K562 (cell line): ENCODE data around the gene SDC3. TPM values are rescaled to one million over a fixed set of nuclear protein-coding genes. Genes with fewer than 3 reads are reported as not detected.

Source experiments
- ADNP ChIP-seq: fragments of 200-800 bp; sonication (Bioruptor generic); IDR thresholded peaks from 2 replicates; pipeline ENCODE4 v1.6.1; 2016; ENCODE audit warnings: missing genetic modification characterization, missing compliant biosample characterization
- ARHGAP35 ChIP-seq: fragments of 450-650 bp; IDR thresholded peaks from 2 replicates; pipeline ENCODE4 v1.6.1; 2018; ENCODE audit not compliant: partially characterized antibody
- ATF7 ChIP-seq: fragments of 450-650 bp; IDR thresholded peaks from 2 replicates; pipeline ENCODE4 v1.7.1; 2014; ENCODE audit warnings: mild to moderate bottlenecking, moderate library complexity
- BCOR ChIP-seq: fragments of 450-650 bp; IDR thresholded peaks from 2 replicates; pipeline ENCODE4 v1.6.1; 2016
- BRD9 ChIP-seq: fragments of 450-650 bp; IDR thresholded peaks from 2 replicates; pipeline ENCODE4 v1.6.1; 2018; ENCODE audit warnings: low read depth; ENCODE audit not compliant: partially characterized antibody
- EP400 ChIP-seq: fragments of 450-650 bp; IDR thresholded peaks from 2 replicates; pipeline ENCODE4 v1.6.1; 2017; ENCODE audit warnings: antibody characterized with exemption, mild to moderate bottlenecking, moderate library complexity
- ESRRB ChIP-seq: fragments of 250-450 bp; sonication (Bioruptor Pico); IDR thresholded peaks from 2 replicates; pipeline ENCODE4 v1.5.0; 2020; ENCODE audit warnings: mild to moderate bottlenecking, moderate library complexity, borderline replicate concordance
- JUN ChIP-seq, 2 experiments: sonication (generic) in 1 of 2; formaldehyde crosslinking in 1 of 2; IDR thresholded peaks; 2 replicates each; pipeline versions ENCODE4 v1.6.1 to v1.8.0; 2012 to 2022; ENCODE audit warnings: borderline replicate concordance in 2 of 2, mild to moderate bottlenecking in 2 of 2, improper control_type of control experiment in 1 of 2, low read depth in 1 of 2, low read length in 1 of 2, missing genetic modification reagents in 1 of 2
- MAFG ChIP-seq: fragments of 450-650 bp; conservative IDR thresholded peaks from 2 replicates; pipeline ENCODE4 v1.6.1; 2016; ENCODE audit warnings: missing genetic modification characterization, missing compliant biosample characterization
- NFE2L1 ChIP-seq: fragments of 450-650 bp; IDR thresholded peaks from 2 replicates; pipeline ENCODE4 v1.6.1; 2016; ENCODE audit warnings: missing genetic modification characterization, low read depth, mild to moderate bottlenecking, missing compliant biosample characterization, moderate library complexity, borderline replicate concordance
- PHF8 ChIP-seq: fragments of 200-600 bp; sonication (generic); IDR thresholded peaks from 2 replicates; pipeline ENCODE4 v1.6.1; 2012; ENCODE audit warnings: mixed run types, mild to moderate bottlenecking, inconsistent platforms, low read length, moderate library complexity, borderline replicate concordance
- RB1 ChIP-seq: fragments of 450-650 bp; IDR thresholded peaks from 2 replicates; pipeline ENCODE4 v1.6.1; 2017; ENCODE audit warnings: low read depth, mild to moderate bottlenecking
- RBM15 ChIP-seq: fragments of 200-400 bp; formaldehyde crosslinking; IDR thresholded peaks from 2 replicates; pipeline ENCODE4 v1.6.1; 2018; ENCODE audit warnings: mild to moderate bottlenecking, low read length, moderate library complexity; ENCODE audit not compliant: insufficient read depth
- RBM25 ChIP-seq: fragments of 200-400 bp; formaldehyde crosslinking; IDR thresholded peaks from 2 replicates; pipeline ENCODE4 v1.6.1; 2018; ENCODE audit warnings: low read length, low read depth, moderate library complexity; ENCODE audit not compliant: severe bottlenecking
- SAP30 ChIP-seq: fragments of 200-600 bp; sonication (generic); IDR thresholded peaks from 2 replicates; pipeline ENCODE4 v1.6.1; 2012; ENCODE audit warnings: borderline replicate concordance, low read depth, mild to moderate bottlenecking, moderate library complexity, low read length, control low read depth, inconsistent platforms; ENCODE audit not compliant: insufficient read depth, poor library complexity, severe bottlenecking
- TOE1 ChIP-seq, 2 experiments: fragments of 450-650 bp in 1 of 2; sonication (generic) in 1 of 2; formaldehyde crosslinking in 1 of 2; IDR thresholded peaks; 2 replicates each; pipeline versions ENCODE4 v1.7.1 to v1.8.0; 2016 to 2022; ENCODE audit warnings: borderline replicate concordance in 2 of 2, mild to moderate bottlenecking in 2 of 2, antibody characterized with exemption in 1 of 2, inconsistent platforms in 1 of 2, low read depth in 1 of 2, missing genetic modification reagents in 1 of 2, moderate library complexity in 1 of 2
- ZFX ChIP-seq: sonication (generic); formaldehyde crosslinking; IDR thresholded peaks from 2 replicates; pipeline ENCODE4 v1.8.0; 2022; ENCODE audit warnings: mild to moderate bottlenecking, missing genetic modification reagents, moderate library complexity
- ZNF280B ChIP-seq: fragments of 250-450 bp; sonication (Bioruptor Pico); IDR thresholded peaks from 2 replicates; pipeline ENCODE4 v1.5.1; 2021; ENCODE audit warnings: mild to moderate bottlenecking
- ZNF324 ChIP-seq: fragments of 250-450 bp; sonication (Bioruptor Pico); IDR thresholded peaks from 2 replicates; pipeline ENCODE4 v1.4.0; 2020; ENCODE audit warnings: mild to moderate bottlenecking
- polyA plus RNA-seq, 8 experiments: library from polyadenylated mRNA; depleted of rRNA in 4 of 8; stranded (reverse) in 5 of 8; unstranded in 3 of 8; fragments of >200 nt; fragmentation: Nextera tagmentation in 2 of 8; fragmentation: Illumina TruSeq in 1 of 8; extraction: Ambion mirVana in 2 of 8; extraction: Trizol in 1 of 8; gene quantifications; 2 replicates each; pipeline versions ENCODE4 v1.2.1 to v1.2.3, GENCODE V29; 2011 to 2014; ENCODE audit warnings: inconsistent platforms in 1 of 8, missing spikeins in 1 of 8
- total RNA-seq, 7 experiments: library from RNA; depleted of rRNA in 6 of 7; stranded (reverse); fragments of >200 nt in 6 of 7; fragmentation: Illumina TruSeq in 2 of 7; extraction: Trizol in 2 of 7; gene quantifications; 2 replicates each; pipeline versions ENCODE4 v1.2.1 to v1.2.3, GENCODE V29; 2011 to 2021; ENCODE audit warnings: low replicate concordance in 1 of 7
- TF ChIP-seq, protein P1 (sequence below): sonication (generic); formaldehyde crosslinking; IDR thresholded peaks from 2 replicates; pipeline ENCODE4 v1.8.0; 2022; ENCODE audit warnings: missing genetic modification reagents, mild to moderate bottlenecking, borderline replicate concordance

The SDC3 gene
- total and polyA plus RNA-seq, 9 of the 15 experiments (the other 6 are each of a cell fraction or from before 2014, with no cell fraction given): 0.38 to 44.1 (median 12.1) TPM

DNA sequence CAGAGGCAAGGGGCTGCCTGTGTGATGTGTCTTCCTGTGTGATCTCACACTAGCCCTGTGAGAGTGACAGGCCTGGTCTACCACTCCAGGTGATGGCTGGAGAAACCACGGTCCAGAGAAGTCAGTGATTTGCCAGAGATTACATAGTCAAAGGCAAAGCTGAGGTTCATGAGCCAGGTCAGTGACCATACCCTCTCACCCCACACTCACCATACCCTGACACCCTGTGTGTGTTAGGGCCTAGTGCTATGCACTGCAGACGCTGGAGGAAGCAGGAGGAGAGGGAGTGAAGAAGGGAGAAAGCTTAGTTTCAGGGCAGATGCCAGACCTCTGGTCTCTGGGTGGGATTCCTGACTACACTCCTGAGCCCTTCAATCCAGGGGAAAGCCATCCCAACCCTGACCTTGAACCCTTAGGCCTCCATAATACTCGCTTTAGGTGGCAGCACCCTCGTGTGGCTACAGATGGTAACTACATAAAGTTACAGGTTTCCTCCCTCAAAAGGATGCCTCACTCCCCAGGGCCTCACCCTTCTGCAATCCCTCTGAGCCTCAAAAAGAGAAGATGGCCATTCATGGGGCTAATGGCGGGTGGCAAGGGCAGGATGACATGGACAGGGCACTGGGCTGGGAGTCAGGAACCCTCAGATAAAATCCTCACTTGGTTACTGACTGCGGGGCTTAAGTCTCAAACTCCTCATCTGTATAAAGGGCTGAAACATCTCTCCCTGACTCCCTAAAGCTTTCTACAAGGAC is 20.8 kb upstream of the SDC3 start (continued):
- TF ChIP-seq, protein P1, sequence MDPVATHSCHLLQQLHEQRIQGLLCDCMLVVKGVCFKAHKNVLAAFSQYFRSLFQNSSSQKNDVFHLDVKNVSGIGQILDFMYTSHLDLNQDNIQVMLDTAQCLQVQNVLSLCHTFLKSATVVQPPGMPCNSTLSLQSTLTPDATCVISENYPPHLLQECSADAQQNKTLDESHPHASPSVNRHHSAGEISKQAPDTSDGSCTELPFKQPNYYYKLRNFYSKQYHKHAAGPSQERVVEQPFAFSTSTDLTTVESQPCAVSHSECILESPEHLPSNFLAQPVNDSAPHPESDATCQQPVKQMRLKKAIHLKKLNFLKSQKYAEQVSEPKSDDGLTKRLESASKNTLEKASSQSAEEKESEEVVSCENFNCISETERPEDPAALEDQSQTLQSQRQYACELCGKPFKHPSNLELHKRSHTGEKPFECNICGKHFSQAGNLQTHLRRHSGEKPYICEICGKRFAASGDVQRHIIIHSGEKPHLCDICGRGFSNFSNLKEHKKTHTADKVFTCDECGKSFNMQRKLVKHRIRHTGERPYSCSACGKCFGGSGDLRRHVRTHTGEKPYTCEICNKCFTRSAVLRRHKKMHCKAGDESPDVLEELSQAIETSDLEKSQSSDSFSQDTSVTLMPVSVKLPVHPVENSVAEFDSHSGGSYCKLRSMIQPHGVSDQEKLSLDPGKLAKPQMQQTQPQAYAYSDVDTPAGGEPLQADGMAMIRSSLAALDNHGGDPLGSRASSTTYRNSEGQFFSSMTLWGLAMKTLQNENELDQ (CRISPR knock-in tag): peak; percentile 78; the same call in 1 of the 2 replicates
- no peak for TF ChIP-seq RBM25
- TF ChIP-seq ZNF324 (CRISPR knock-in tag): no peak
- TF ChIP-seq ESRRB (CRISPR knock-in tag): no peak
- no peak for TF ChIP-seq EP400
- TF ChIP-seq SAP30: no peak
- TF ChIP-seq ZFX (CRISPR knock-in tag): no peak; the same call in none of the 2 replicates
- no peak for TF ChIP-seq ADNP (tag)
- no peak for TF ChIP-seq MAFG
- TF ChIP-seq TOE1 (IDR thresholded peaks at IDR 0.05; ENCODE audit: borderline replicate concordance): no peak
- TF ChIP-seq TOE1 (CRISPR knock-in tag; IDR thresholded peaks at IDR 0.05; ENCODE audit: borderline replicate concordance, low read depth): 0 out of 2 replicates have a peak, but pooled peaks have one; percentile 68
- TF ChIP-seq RB1: peak; percentile 62; the same call in 1 of the 2 replicates
- TF ChIP-seq JUN (IDR thresholded peaks at IDR 0.05; ENCODE audit: borderline replicate concordance, low read depth, low read length): no peak
- no peak for TF ChIP-seq JUN (CRISPR knock-in tag; IDR thresholded peaks at IDR 0.05; ENCODE audit: borderline replicate concordance)
- peak; percentile 48 for TF ChIP-seq ATF7
- no peak for TF ChIP-seq NFE2L1
- TF ChIP-seq PHF8: no peak
- no peak for TF ChIP-seq ZNF280B
- TF ChIP-seq ARHGAP35: no peak
- no peak for TF ChIP-seq RBM15
- TF ChIP-seq BRD9: peak; percentile 77
- TF ChIP-seq BCOR: no peak
